Adrenal gland (tissue), 5 donors: ENCODE results near the gene CENPB.

Experiments used
- POLR2A ChIP-seq, 2 donors: fragments of 450-650 bp; IDR thresholded peaks; one replicate each; pipeline ENCODE4 v1.6.1; 2017; ENCODE audit warnings: antibody characterized with exemption in 2 of 2, mild to moderate bottlenecking in 2 of 2, moderate library complexity in 1 of 2
- TF ChIP-seq, protein P1 (sequence below), 6 experiments: fragments of 450-650 bp in 4 of 6; fragments of 200-600 bp in 2 of 6; sonication (generic) in 1 of 6; IDR thresholded peaks; 1 replicate in 5 of 6; 2 replicates in 1 of 6; pipeline versions ENCODE4 v1.5.1 to v1.8.0; 2016 to 2021; ENCODE audit warnings: antibody characterized with exemption in 6 of 6, mild to moderate bottlenecking in 2 of 6, moderate library complexity in 1 of 6
- donor health status: DM: no; HTN: no; CAD: no.

DNA sequence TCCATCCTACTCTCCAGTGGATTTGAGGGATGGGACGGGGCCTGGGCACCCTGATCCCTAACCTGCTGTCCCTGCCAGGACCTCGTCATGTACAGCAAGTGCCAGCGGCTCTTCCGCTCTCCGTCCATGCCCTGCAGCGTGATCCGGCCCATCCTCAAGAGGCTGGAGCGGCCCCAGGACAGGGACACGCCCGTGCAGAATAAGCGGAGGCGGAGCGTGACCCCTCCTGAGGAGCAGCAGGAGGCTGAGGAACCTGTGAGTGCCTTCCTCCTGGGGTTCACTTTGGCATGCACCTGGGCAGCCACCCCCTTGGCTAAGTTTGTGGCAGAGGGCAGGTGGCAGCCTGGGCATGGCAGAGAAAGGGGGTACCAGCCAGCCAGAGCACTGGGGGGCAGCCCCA, 15.3 kb upstream of the CENPB start:
- TF ChIP-seq POLR2A (IDR thresholded peaks at IDR 0.05) = no peak
- TF ChIP-seq, protein P1, sequence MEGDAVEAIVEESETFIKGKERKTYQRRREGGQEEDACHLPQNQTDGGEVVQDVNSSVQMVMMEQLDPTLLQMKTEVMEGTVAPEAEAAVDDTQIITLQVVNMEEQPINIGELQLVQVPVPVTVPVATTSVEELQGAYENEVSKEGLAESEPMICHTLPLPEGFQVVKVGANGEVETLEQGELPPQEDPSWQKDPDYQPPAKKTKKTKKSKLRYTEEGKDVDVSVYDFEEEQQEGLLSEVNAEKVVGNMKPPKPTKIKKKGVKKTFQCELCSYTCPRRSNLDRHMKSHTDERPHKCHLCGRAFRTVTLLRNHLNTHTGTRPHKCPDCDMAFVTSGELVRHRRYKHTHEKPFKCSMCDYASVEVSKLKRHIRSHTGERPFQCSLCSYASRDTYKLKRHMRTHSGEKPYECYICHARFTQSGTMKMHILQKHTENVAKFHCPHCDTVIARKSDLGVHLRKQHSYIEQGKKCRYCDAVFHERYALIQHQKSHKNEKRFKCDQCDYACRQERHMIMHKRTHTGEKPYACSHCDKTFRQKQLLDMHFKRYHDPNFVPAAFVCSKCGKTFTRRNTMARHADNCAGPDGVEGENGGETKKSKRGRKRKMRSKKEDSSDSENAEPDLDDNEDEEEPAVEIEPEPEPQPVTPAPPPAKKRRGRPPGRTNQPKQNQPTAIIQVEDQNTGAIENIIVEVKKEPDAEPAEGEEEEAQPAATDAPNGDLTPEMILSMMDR (IDR thresholded peaks at IDR 0.05) = no peak
